GM23248 (cell line): ENCODE results near the gene TBC1D30.

Experiments used
- EZH2 ChIP-seq: fragments of 200-600 bp; sonication (generic); IDR thresholded peaks from 2 replicates; pipeline ENCODE4 v1.6.1; 2018; ENCODE audit warnings: antibody characterized with exemption, mild to moderate bottlenecking; ENCODE audit not compliant: insufficient read depth, poor library complexity, severe bottlenecking
- EZH2phosphoT487 ChIP-seq: fragments of 200-600 bp; sonication (generic); IDR thresholded peaks from 2 replicates; pipeline ENCODE4 v1.6.1; 2018; ENCODE audit warnings: antibody characterized with exemption, moderate library complexity, mild to moderate bottlenecking, low read depth; ENCODE audit not compliant: insufficient read depth

DNA sequence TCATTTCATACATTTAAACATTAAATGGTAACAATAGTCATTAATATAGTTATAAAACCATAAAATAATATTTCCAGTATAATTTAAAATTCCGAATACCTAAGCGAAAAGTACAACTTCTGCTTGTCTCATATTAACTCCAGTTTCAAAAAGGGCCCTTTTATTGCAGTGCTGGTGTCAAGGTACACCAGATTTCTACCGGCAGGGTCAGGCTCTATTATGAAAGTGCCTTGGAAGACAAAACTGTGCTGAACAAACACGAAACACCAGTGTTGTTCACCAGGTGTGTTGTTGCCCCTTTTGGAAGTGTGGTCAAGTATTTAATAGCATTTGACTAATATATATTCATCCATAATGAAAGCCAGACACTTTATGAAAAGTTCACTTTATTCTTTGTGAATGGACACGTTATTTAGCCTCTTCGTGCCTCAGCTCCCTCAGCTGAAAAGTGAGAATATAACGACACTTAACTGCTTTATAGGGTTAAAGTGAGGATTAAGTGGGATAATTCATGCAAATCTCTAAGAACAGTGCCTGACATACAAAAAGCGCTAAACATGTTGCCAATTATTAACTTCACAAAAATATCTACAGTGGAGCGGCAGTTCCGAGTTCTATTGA is 45.0 kb upstream of the TBC1D30 start:
- TF ChIP-seq EZH2phosphoT487 (no peak), EZH2 (no peak)
